Measurements from ENCODE around the gene PLCD4. TPM values are rescaled to one million over a fixed set of nuclear protein-coding genes. Genes with fewer than 3 reads are reported as not detected.

PLCD4 gene
- total RNA-seq, result 2.2 TPM

DNA sequence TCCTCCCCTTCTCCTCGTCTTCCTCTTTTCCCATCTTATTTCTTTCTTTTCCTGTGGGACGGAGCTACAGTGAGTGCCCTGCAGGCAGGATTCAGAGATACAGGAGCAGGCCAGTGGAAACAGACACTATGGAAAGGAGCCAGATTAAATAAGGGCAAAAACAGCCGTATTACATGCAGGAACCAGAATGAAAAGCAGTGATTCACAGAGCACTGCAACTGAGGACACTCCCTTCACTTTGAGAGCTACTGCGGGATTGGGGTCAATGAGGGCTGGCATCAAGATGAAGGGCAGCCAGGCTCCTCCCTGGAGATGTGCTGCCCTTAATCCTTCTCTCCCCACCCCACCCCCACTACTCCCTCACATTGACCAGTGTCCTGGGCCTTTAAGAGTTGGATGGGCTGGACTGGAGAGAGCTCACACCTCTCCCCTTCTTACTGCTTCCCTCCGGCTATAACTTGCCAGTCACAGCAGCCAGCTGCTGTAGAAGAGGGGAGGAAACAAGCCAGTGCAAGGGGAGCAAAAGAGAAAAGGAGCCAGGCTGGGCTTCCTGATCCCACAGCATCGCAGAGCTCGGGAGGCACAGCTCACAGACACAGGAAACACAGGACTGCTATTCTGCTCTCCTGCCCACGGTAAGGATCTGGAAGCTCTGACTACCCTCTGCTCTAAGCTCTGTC, at the start of gene PLCD4:
TSS of gene PLCD4 (plus strand) at position 464 of the 680 bp plus-strand sequence. CDS start 7,841 bp downstream, outside the sequence.

GRCh38 chr2:218568190-218569037, 39.3 kb upstream of the PLCD4 start, which contains the start of the genes CNOT9 and USP37:
Gene CNOT9, plus strand, starts transcription at chr2:218568839. Its CDS starts 116 bp downstream, at chr2:218568955.
Gene USP37, minus strand, starts transcription at chr2:218568351. Its CDS starts 9,698 bp downstream, at chr2:218558653.

DNA sequence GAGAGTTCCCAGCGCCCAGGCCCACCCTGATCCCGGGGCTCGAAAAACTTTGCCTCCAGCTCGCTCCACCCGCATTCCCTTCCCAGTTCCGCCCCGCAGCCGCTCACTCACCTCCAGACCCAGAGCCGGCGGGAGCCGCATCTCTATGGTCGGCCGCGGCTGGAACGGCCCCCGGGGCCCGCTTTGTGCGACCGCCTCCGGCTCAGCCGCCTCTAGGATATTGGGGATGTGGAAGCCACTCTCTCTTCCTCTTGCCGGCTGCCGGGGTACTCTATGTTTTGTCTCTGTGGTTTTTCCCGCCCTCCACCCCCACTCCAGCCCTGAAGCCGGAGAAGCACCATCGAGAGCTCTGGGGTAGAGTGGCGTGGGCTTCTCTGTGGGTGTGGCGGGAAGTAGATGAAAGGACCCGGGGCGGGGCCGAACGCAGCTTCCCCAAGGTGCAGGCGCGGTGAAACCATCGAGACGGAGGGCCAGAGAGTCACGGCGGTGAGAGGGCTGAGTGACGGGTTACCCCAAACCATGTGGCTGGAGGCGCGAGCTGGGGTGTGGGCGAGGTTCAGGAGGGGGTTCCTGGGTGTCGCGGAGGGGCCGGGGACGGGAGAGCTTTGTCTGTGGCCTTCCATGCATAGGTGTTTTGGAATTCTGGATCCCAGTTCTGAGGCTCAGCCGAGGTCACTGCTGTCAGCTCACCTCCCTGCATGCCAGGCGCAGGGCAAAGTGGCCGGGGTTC, 51.7 kb downstream of the PLCD4 start, which contains the start of the genes BCS1L and ZNF142:
TSS of gene BCS1L (plus strand) at position 426 of the 730 bp plus-strand sequence. CDS start 1,305 bp downstream, outside the sequence.
TSS of gene ZNF142 (minus strand) at position 366 of the 730 bp plus-strand sequence. CDS start 3,194 bp downstream, outside the sequence.

DNA sequence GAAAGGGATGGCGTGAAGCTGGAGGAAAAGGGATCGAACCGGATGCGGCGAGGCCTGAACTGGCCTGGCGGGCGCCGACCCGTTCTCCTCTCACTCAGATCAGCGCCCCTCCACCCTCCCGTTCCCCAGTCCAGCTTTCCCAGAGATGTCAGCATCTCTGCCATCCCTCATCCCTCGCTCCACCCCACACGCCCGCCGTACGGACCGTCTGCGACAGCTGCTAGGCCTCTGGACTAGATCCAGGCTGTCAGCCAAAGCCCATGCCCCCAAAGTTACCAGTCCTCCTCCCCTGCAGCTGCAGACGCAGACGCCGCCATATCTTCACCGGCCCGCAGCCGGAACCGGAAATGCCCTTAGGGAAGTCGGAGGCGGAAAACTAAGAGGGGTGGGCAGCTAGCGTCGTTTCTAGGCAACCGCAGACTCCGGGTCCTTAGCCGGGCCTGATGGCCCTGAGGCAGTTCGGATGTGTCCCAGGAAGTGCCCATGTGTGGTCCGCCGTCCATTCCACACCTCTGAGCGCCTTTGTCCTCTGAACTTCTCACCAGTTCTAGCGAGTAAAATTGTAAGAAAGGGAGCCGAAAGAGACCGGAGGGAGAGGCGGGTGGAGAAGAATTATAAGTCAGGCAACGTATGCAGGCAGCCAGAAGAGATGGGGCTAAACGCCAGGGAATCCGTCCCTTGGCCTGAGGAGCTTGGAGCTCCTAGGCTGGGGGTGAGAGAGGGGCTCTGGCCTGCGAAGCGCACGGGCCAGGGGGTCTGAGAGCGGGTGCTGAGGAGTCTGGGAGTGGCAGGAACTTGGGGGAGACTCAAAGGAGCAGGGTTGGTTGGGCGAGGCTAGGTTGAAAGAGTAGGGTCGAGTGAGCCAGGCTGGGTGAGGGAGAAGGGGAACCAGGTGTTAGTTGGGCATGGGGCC, 64.2 kb downstream of the PLCD4 start, which contains the start of the genes RNF25 and STK36:
TSS of gene RNF25 (minus strand) at position 349 of the 913 bp plus-strand sequence. CDS start at position 317, 32 bp downstream.
TSS of gene STK36 (plus strand) at position 433 of the 913 bp plus-strand sequence. CDS start 744 bp downstream, outside the sequence.

Small RNA genes within 50 kb of the gene (small RNA-seq; reads per million reads assigned to genes)
- not detected for gene RNU6-136P (ENCODE audit: low replicate concordance)

Other genes with a start within 250 kb of the PLCD4 start
- 3.8 TPM for gene SLC11A1, start 225.6 kb upstream of the PLCD4 start, total RNA-seq
- 11.9 TPM for gene CTDSP1, start 208.0 kb upstream of the PLCD4 start, total RNA-seq
- gene VIL1, start 188.8 kb upstream of the PLCD4 start, total RNA-seq, result not detected
- 43.8 TPM for gene USP37, start 39.5 kb upstream of the PLCD4 start, total RNA-seq
- 53.8 TPM for gene CNOT9, start 39.1 kb upstream of the PLCD4 start, total RNA-seq
- gene ZNF142, start 51.7 kb downstream of the PLCD4 start, total RNA-seq, result 31.0 TPM
- 30.4 TPM for gene BCS1L, start 51.8 kb downstream of the PLCD4 start, total RNA-seq
- gene RNF25, start 64.1 kb downstream of the PLCD4 start, total RNA-seq, result 25.0 TPM
- 77.0 TPM for gene STK36, start 64.2 kb downstream of the PLCD4 start, total RNA-seq
- 21.9 TPM for gene TTLL4, start 102.9 kb downstream of the PLCD4 start, total RNA-seq
- 3.4 TPM for gene CYP27A1, start 174.2 kb downstream of the PLCD4 start, total RNA-seq
- not detected for gene PRKAG3, start 223.9 kb downstream of the PLCD4 start, total RNA-seq

All from parietal lobe (tissue), 2 donors.